GM21360 (cell line): Measurements from ENCODE around the gene ALPP.
"Not testable (repeated sequence)": the region's sequence is repeated elsewhere in the genome, so short reads cannot be mapped to it uniquely, and the experiment has no call there.

Experiments used
- ATAC-seq: cut with Tn5 transposase; IDR thresholded peaks from one replicate; pipeline ENCODE4 v1.9.1; 2021; ENCODE audit warnings: mild to moderate bottlenecking, moderate library complexity; ENCODE audit not compliant: unreplicated experiment

ALPP gene

DNA sequence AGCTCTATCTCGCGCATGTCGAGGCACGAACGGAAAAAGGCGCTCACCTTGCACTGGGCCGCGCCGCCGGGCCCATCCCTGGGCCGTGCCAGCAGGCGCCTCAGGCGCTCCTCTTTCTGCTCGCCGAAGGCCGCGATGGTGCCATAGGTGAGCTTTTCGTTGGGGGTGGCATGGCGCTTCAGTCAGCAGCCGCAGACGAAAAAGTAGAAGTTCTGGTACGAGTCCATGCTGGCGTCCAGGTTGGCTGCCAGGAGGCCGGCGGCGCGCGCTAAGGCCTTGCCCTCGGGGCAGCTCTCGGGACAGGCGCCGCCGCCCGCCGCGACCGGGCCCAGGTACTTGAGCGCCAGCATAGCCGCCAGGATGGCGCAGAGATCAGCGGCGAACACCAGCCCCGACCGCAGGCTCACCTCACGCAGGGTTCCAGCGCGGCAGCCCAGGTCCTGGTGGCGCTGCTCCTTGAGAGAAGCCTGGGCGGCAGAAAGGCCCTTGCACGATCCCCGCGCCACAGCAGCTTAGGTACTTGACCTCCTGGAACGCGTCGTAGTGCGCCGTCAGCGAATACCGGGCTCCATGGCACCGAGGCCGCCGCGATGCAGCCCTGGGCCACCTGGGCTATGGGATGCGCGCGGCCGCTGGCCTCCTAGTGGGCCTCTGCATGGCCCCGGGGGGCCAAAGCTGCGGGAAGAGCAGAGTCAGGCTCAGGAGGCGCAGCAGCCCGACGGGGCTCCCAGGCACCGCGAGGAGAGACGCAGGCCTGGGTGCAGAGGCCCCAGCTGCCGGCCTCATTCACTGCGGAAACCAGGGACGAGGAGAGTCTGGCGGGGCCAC is 40.9 kb downstream of the ALPP start:
- no peak for ATAC-seq

DNA sequence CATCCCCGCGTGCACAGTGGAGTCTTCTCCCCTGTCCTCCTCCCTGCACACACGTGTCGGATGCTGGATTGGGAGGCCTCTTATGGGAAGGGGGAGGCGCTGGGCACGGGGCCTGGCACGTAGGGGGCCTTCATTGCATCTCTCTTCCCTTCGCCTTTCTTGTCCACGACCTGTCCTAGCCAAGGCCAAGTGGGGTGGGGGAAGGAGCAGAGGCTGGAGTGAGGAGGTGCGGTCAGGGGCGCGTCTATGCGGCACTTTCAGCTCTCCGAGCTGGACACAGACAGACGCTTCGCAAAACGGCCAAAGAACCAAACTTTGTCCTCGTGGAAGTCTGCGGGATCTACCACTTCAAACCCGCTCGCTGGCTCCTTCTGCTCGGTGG is 41.5 kb downstream of the ALPP start:
- no peak for ATAC-seq

GRCh38 chr2:232420463-232421188 is 42.1 kb downstream of the ALPP start:
- no peak for ATAC-seq

- ATAC-seq, result no peak
These were observed 42.7 kb downstream of the ALPP start for GRCh38 chr2:232421189-232421785.

DNA sequence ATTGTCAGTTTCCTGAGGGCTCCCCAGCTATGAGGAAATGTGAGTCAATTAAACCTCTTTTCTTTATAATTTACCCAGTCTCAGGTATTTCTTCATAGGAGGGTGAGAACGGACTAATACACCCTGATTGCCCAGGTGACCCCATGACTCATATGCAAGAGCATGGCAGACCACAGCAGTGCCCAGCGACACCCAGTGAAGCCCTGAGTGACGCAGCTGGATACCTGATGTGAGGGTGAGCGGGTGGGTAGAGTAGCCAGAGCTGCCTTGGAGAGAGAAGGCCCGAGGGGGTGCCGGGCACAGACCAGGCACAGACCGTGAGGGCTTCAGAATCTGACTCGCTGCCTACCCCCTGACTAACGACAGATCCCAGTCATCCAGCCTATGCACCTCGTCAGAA is 43.5 kb downstream of the ALPP start:
- ATAC-seq, result no peak

- not testable (repeated sequence) for ATAC-seq
These were observed 44.4 kb downstream of the ALPP start for GRCh38 chr2:232422996-232423395.

GRCh38 chr2:232423407-232423806 is 44.9 kb downstream of the ALPP start:
- ATAC-seq, result not testable (repeated sequence)

DNA sequence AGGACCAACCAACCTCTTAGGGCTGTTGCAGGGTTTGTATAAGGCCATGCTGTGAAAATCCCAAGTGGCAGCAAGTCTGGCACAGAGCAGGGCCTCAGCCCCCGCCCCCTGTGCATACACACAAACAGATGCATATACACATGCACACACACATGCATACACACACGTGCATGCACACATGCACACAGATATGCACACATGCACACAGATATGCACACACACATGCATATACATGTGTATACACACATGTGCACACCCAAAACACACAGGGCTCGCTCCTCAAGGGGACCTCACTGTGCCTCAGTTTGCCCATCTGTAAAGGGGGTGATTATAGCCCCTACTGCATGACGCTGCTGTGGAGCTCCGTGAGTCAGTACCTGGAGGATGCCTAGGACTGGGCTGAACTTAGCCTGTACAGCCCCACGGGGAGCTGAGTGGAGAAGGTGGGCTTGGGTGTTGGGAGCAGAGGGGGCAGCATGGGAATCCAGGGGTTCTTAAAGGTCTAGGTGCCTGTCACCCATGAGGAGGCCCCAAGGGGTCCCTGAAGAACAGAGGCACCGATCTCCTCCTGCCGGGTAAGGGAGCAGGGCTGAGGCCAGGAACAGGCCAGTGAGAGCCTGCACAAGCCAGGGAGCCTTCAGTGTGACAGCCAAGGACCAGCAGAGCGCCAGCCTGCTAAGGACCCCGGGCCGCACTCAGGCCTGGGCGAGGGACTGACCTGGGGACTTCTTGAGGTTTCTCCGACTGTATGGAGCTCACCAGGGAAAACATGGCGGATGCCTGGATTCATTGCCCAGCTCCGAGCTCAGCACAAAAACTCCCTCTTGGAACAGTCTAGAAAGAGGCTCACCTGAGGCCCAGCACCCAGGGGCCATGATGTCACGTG is 53.4 kb downstream of the ALPP start:
- ATAC-seq, result no peak
